Epidermal melanocyte (primary cell): ENCODE results near the gene UCN3.

Source experiments
- DNase-seq: peaks from one replicate; pipeline ENCODE4 v3.0.0; 2011; ENCODE audit warnings: low spot score; ENCODE audit not compliant: insufficient read length

Gene UCN3, protein sequence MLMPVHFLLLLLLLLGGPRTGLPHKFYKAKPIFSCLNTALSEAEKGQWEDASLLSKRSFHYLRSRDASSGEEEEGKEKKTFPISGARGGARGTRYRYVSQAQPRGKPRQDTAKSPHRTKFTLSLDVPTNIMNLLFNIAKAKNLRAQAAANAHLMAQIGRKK

DNA sequence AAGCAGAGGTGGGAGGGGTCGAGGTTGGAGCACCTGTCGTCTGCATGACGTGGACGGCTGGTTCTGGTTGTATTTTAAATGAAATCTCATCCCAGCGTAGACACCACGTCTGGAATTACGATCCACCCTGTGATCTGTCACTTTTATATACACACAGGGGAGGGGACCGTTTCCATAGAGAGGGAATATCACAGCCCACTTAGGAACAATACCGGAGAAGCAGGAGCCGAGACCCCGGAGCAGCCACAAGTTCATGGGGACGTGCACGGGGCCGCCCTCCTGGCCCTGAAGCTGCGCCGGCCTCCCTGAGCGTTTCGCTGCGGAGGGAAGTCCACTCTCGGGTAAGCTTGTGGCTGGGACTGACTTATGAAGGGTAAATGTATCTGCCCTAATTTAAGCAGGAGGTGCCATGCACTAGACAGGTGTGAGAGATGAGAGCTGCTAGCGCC lies at the start of gene UCN3:
UCN3 (plus strand) TSS at position 77 of the 449 bp plus-strand sequence. CDS start 8,755 bp downstream, outside the sequence.
- no peak for DNase-seq

DNA sequence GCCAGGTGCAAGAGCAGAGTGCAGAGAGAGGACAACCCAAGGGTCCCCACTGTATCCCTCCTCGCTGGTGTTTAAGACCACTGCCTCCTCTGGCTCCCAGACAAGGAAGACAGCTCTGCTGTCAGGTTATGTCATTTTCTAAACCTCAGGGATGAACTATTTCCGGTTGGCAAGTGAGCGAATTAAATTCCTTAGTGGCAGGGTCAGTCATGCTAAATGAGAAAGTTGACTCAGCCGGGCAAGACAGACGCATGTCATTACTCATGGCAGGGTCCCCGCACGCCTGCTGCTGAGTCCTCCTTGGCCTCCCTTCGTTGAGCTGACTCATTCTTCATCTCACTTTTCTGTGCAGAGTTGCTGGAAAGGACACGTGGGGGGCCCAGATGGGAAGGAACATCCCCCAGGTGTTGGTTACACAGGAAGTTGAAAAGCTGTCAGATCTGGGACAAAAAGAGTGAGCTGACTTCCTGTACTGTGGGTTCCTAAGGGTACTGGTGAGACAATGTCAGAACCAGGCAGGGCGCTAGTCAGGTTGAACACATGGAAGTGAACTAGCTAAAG lies 47.1 kb upstream of the UCN3 start:
- DNase-seq, result no peak

DNA sequence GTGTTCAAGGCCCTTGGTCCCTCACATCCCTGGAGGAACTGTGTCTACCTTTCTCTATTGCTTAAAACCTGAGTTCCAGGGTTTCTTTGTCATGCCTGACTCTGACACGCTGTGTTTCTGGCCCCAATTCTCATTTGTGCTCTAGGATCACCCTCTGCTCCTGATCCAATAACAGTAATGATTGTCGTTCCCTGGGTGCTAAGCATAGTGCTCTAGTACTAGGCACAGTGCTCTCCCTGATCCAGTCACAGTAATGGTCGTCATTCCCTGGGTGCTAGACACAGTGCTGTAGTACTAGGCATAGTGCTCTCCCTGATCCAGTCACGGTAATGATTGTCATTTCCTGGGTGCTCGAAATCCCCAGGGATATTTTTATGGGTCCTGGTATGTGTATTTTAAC lies 46.6 kb upstream of the UCN3 start:
- no peak for DNase-seq

DNA sequence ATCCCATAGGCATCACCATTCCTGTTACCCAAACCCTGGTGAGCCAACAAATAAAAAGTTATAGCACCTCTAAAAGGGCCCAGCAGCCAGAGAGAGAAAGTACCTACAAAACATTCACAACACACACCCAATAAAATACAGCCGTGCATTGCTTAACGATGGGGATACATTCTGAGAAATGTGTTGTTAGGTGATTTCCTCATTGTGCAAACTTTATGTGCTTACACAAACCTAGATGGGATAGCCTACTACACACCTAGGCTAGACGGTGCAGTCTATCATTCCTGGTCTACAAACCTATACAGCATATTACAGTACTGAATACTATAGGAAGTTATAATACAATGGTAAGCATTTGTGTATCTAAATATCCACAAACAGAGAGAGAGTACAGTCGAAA lies 44.9 kb upstream of the UCN3 start:
- DNase-seq, result no peak

DNA sequence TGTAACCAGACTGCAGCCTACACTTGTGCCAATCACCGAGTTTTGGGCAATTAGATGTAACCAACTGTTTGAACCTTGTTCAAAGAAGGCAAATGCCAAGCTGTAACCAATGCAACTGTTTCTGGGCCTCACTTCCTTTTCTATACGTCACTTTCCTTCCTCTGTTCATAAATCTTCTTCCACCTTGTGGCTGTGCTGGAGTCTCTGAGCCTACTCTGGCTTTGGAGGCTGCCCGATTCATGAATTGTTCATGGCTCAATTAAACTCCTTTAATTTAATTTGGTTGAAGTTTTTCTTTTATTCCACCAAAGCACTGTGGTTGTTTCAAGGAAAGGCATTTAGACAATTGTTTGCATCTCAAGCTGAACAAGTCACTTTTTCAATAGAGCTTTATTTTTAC lies 43.5 kb upstream of the UCN3 start:
- DNase-seq, result no peak

DNA sequence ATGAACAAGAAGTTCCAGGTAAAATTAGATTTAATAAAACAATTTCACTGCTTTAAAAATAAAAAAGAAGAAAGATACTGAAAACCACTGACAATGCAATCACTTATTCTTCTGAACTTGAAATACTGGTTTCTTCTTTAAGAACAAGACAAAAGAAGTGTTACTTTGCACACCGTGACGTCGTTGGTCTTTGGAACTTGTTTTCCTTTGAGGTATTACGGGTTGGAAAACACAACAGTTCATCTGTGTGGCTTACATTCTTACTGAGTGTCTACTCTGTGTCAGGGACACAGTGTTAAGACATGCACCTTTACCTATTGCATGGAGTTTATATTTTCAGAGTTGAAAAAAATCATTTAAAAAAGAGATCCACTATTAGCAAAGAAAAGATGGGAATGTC lies 41.3 kb upstream of the UCN3 start:
- DNase-seq, result no peak

DNA sequence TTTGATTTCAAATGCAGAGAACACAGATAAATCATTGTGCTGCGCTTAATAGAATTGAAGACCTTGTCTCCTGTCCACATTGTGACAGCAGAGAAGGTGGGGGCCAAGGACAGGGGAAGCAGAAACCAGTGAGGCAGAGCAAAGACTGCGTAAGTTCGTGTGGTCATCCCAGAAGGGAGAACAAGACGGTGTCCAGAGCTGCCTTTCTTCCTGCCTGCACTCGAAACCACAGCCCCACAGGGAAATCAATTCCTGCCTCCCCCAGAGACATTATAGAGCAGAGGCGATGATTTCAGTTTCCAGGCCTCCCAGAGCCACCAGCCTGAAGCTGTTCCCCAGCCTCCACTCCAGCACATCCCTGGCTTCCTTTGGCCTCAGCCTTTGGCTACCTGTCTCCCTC lies 39.7 kb upstream of the UCN3 start:
- DNase-seq, result no peak

DNA sequence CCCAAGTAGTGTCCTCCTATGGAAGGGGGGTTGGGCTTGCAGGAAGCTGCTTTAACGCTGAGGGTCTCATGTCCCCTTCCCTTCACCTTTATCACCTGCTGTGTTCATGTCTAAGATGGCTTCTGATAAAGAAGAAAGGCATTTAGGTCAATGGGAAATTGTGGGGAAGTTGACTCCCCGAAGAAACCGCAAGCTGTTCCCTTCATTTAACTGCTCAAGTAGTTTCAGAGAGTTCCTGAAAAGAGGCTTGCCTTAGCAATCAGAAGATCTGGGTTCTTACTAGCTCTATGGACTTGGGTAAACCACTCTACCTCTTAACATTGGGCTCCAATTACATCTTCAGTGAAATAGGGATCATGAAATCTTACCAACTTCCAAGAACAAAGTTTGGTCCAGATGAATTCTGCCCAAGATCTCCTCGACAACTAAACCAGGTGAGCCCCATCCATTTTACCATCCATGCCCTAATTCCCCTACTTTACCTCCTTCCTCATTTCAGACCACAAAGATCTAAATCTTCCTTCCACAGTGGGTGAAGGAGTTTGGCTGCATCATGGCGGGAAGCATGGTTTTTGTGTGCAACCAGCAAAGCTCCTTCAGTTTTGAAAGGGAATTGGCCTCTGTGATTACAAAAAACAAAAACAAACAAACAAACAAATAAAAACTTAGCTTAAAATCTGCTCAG lies 30.4 kb upstream of the UCN3 start:
- no peak for DNase-seq

DNA sequence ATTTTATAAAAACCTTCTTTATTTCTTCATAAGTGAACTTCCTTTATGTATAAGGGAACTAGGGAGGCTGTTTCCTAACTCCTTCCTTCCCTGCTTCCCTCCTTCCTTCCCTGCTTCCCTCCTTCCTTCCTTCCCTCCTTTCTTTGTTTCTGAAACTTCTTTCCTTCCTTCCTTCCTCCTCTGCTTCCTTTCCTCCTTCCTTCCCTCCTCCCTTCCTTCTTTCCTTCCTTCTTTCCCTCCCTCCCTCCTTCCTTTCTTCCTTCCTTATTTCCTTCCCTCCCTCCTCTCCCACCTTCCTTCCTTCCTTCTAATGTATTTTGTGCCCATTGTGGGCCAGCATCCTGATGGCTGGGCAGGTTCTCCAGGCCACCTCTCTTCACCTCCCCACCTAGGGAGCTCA lies 26.8 kb upstream of the UCN3 start:
- no peak for DNase-seq

DNA sequence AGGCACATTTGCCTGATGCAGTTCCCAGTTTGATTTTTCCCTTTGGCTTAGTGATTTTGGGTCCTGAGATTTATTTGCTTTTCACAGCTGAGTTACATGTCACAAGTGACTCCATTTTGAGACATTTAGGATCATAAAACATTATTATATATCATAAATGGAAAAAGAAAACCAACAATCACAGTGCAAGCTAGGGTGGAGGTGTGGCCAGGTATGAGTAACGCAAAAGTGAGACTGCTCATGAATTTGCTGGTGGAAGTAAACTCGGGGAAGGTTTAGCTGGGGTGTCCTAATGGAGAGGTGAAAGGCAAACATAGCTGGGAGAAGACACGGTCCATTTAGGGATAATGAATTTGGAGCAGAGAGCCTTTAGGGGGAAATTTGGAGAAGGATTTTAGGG lies 21.7 kb upstream of the UCN3 start:
- no peak for DNase-seq

DNA sequence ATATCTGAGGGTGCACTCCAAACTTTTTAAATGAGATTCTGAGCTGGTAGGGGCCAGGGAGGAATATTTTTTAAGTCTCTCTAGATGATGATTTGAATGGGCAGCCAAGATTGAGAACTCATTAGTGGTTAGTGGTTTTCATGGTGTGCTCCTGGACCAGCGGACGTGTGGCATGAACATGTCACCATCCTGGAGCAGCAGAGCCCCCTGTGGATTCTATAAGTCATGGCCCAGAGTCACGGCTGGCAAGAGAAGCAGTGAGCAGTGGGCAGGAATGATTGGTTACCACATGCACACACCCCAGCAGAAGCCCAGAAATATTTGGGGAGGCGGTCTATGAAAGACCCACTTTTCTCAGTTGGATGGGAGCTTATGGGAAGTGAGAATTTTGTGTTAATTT lies 21.2 kb upstream of the UCN3 start:
- DNase-seq, result no peak

DNA sequence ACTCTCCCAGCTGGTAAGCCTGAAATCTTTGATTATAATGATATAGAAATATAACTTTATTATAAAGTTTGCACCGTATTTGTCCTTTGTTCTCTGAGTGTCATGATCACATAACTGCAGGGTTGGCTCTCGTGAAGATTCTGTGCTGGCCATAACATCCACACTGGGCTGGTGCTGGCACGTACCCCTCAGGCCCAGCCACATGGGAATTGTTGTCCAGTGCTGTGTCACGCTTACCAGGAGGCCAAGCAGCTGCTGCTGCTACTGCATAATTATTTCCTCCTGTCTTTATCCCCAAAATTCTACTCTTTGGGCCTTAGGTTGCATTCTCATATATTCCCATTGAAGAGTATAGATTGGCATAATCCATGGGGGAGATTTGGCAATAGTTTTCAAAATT lies 20.8 kb upstream of the UCN3 start:
- no peak for DNase-seq

DNA sequence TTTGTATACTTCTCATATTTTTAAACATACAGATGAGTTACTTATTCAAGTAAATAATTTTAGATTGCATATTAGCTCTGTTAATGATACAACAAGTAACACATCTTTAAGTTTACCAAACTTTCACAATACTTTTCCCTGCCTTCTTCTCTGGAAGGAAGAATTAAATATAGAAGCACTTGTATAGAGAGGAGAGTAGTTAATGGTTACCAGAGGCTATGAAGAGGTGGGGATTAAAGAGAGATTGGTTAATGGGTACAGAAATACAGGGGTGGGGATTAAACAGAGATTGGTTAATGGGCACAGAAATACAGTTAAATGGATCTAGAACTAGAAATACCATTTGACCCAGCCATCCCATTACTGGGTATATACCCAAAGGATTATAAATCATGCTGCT lies 20.0 kb upstream of the UCN3 start:
- DNase-seq, result no peak

DNA sequence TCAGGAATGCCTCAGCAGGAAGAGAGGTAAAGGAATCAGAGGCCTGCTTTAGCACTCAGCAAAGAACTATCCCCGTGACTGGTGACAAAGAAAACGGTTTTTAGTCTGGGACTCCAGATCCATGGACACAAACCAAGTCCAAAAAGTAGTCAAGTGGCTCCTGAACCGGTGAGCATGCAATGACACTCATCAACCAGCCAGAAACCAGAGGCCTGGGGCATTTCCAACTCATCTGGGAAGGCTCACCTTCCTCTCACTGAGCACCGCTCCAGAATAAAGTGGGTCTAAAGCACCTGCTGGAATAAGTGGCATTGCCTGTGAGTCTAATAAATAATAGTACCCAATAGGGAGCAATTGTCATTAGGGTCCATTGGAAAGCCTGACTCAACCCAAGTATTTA lies 17.9 kb upstream of the UCN3 start:
- DNase-seq, result no peak

DNA sequence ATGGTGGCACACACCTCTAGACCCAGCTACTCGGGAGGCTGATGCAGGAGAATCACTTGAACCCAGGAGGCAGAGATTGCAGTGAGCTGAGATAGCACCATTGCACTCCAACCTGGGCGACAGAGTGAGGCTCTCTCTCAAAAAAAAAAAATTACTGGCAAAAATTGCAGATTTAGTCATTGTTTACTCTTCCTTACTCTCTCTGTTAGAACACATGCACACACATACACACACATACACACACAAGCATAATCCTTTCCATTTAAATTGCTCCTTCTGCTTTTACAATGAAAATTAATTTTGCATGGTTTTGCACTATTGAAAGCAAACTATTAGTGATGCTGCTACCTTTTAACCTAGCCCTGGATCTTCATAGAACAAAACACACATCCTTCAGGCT lies 15.4 kb upstream of the UCN3 start:
- DNase-seq, result no peak

DNA sequence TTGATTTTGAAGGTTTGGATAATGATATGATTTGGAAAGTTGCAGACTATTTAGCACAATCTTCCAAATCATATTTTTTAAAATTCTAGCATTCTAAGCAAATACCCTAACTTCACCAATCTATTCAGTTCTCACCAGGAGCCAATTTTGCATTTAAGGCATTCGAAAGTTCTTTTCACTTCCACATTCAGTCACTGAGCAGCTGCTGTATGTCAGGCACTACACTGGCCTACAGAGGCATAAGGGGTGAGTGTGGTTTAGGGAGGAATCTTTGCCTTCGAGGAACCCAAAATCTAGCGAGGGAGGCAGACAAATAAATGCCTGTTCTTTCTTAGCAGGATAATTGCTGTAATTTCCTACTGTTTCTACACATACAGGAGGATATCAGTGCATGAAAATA lies 10.7 kb upstream of the UCN3 start:
- no peak for DNase-seq

DNA sequence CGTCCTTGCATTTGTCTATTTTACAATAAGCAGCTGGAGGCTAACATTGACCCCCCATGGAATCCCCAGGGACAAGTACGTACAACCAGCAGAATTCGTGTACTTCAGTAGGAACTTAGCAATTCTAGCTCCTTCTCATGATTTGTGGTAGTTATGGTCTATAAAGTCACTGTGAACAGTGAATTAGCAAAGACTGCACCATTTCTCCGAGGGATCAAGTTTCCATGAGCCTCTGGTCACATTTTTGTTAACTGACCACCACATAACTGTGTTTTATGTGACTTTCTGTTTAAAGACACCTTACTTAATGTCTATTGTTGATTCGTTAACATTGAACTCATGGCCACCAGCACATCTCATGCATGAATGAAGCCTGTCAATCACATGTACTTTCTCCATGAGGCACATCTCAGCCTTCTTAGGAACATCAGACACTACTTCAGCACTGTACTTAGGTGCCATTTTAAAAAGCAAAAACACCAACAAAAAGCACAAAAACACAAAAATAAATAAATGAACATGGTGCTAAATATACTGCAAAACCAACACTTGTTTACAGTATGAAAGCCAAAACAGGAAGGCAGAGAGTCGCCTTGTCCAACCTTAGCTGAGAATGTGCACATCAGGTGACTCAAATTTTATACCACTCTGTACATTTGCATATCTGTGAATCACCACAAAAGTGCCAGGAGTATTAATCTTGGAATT lies 9.0 kb upstream of the UCN3 start:
- no peak for DNase-seq

DNA sequence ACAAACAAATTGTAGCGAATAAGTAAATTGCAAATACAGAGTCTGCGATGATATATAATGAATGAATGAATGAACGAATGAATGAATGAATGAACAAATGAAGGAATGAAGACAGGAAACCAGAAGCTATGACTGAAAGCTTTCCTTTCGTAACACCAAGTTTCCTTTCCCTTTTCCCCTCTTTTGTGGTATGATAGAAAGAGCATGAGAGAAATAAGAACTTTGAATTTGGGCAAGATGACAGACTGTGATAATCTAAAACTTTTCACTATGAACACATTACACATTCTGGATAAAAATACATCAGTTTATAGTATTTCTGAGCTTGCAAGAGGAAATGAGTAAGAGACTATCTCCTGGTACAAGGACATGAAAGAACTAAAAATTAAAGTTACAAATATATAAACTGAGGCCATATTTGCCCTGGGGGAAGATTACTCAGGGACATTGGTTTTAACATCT lies 8.4 kb upstream of the UCN3 start:
- DNase-seq, result no peak

DNA sequence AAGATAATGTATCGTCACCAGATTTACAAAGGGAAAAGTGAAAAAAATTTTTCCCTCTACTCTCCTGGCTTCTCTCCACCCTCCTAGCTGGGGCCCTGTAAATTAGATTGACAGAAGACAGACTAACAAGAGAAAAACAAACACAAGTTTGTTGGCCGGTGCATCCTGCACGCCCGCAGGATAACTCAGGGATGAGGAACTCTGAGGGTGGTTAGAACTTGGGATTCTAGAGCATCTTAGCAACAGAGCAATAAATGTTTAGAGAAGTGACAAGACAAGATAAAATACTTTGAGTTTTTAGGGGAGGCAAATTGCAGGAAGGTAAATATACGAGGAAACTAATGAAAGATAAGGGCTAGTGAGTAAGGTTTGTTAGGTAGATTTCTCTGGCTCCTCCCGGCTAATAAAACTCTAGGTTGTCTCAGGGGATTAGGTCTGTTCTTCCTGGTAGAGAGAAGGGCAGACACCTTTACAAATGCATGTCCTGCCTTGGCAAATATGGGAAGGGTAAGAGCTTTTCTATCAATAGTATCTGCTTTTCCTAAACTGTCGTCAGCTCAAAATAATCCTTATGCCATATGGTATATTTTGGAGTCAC lies 4.3 kb upstream of the UCN3 start:
- no peak for DNase-seq

DNA sequence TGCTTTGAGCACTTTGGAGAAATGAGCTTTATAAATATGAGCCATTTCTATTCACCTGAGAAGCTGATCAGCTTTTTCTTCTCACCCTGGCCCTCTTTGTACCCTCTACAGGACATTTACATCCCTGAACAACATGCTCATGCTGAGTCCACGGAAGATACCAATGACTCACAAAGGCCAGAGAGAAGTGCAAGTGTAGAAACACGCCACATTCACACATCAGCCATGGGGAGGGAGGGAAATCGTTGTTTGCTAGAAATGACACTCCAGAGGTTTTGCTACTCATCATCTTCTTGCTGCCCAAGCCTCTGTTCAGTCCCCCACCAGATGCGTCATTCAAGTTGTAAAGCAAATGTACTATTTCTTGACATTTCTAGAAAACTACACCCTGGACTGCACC lies 2.8 kb upstream of the UCN3 start:
- no peak for DNase-seq

DNA sequence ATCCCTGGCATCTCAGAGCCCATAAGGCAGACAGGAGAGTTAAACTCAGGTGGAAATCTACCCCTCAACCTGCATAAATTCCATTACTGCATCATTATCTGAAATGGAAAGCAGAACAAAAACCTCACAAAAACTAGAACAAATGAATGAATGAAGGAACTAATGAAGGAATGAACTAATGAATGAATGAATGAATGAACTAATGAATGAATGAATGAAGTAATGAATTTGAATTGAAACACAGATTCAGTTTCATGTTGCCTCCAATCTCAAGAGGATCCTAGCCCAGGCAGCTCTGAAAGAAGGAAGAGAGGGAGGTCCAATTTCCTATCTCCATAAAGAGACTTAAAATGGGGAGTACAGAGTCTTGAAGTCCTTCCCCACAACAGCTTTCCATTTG lies 1.9 kb upstream of the UCN3 start:
- no peak for DNase-seq

DNA sequence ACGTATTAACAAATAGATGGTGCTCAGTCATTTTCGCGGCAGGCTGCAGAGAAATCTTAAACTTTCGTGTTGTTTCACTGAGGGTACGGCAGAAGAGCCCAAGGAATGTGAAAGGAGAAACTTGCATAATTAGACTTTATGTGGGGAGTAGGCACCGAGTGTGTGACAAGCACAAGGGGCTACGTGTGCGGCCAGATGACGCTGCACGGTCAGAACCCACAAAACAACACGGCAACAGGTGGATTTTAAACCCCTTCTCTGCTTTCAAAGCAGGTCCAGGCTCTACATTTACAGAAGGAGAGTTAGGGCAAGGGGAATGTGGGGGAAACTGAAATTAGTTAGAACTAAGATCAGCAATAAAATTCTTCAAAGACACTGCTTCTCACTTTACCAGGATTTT lies 392 bp upstream of the UCN3 start:
- DNase-seq, result no peak
